Lung (tissue), 12 donors: ENCODE results near the gene TRAM2. TPM values are rescaled to one million over a fixed set of nuclear protein-coding genes. Genes with fewer than 3 reads are reported as not detected.

Source experiments
- ATAC-seq: fragments of 200-7000 bp; cut with Tn5 transposase; one replicate; pipeline ENCODE4 v1.9.1; 2020; ENCODE audit warnings: moderate number of reproducible peaks; ENCODE audit not compliant: insufficient read depth, low FRiP score
- DNase-seq, 3 donors: peaks; one replicate each; pipeline ENCODE4 v3.0.0-alpha.2; 2013 to 2017
- H3K27ac ChIP-seq, 2 donors: one replicate each; pipeline ENCODE4 v1.5.1; 2013; ENCODE audit warnings: mild to moderate bottlenecking in 2 of 2, moderate library complexity in 2 of 2, control low read depth in 1 of 2, inconsistent platforms in 1 of 2, low read depth in 1 of 2, low read length in 1 of 2
- H3K27me3 ChIP-seq, 3 donors: one replicate each; pipeline ENCODE4 v1.5.1; 2013; ENCODE audit warnings: low read length in 2 of 3; ENCODE audit not compliant: control insufficient read depth in 3 of 3, insufficient read depth in 3 of 3
- H3K36me3 ChIP-seq, 4 donors: one replicate each; pipeline ENCODE4 v1.5.1; 2013; ENCODE audit warnings: low read length in 4 of 4, mild to moderate bottlenecking in 1 of 4, moderate library complexity in 1 of 4; ENCODE audit not compliant: control insufficient read depth in 4 of 4, insufficient read depth in 4 of 4
- H3K4me1 ChIP-seq, 5 donors: one replicate each; pipeline ENCODE4 v1.5.1; 2013; ENCODE audit warnings: low read length in 5 of 5, mild to moderate bottlenecking in 2 of 5, moderate library complexity in 1 of 5; ENCODE audit not compliant: control insufficient read depth in 5 of 5, insufficient read depth in 5 of 5
- H3K4me3 ChIP-seq: one replicate; pipeline ENCODE4 v1.5.1; 2013; ENCODE audit warnings: mild to moderate bottlenecking, control low read depth, moderate library complexity
- H3K9ac ChIP-seq, 2 donors: one replicate each; pipeline ENCODE4 v1.5.1; 2013; ENCODE audit warnings: low read length in 2 of 2, control low read depth in 1 of 2; ENCODE audit not compliant: insufficient read depth in 1 of 2
- H3K9me3 ChIP-seq, 4 donors: one replicate each; pipeline ENCODE4 v1.5.1; 2013; ENCODE audit warnings: low read length in 3 of 4, mild to moderate bottlenecking in 1 of 4, moderate library complexity in 1 of 4; ENCODE audit not compliant: control insufficient read depth in 4 of 4, insufficient read depth in 3 of 4
- WGBS, 2 donors: extraction: QIAGEN DNeasy Blood & Tissue Kit; methylation state at CpG; one replicate each; pipeline ENCODE4 v1.1.7; 2013; 5-methylcytosine and 5-hydroxymethylcytosine counted together
- polyA plus RNA-seq, 2 donors: library from polyadenylated mRNA; stranded (reverse); fragments of 200-250 nt; gene quantifications; one replicate each; pipeline ENCODE4 v1.2.1, GENCODE V29; 2013
- total RNA-seq, 2 donors: library from RNA; depleted of rRNA in 1 of 2; stranded (reverse); fragments of >200 nt in 1 of 2; gene quantifications; one replicate each; pipeline ENCODE4 v1.2.1, GENCODE V29; 2014 to 2021
- TF ChIP-seq, protein P1 (sequence below): IDR thresholded peaks from 2 replicates; pipeline ENCODE4 v1.5.1; 2012; ENCODE audit warnings: mild to moderate bottlenecking; ENCODE audit errors: control extremely low read depth, extremely low read depth
- donor health status: control.
- donor health status: control.
- donor health status: Bipolar disorder and iron deficiency.
- donor health status: healthy.
- donor health status: DM: yes; HTN: yes; CAD: no.

Gene TRAM2
- total and polyA plus RNA-seq, 4 donors, result 4.4 to 33.4 (median 15.2) TPM

GRCh38 chr6:52620906-52621190, 44.0 kb upstream of the TRAM2 start:
- DNase-seq (no peak), ATAC-seq (no peak)
- Histone ChIP-seq H3K4me1 (peaks cover 0 to 24% (median 0%) of the 10 kb centered on the region in 5 donors), H3K36me3 (no peaks in the 10 kb centered on the region), H3K27me3 (no peaks in the 10 kb centered on the region), H3K27ac (no peak overlapping the region), H3K9ac (no peak overlapping the region), H3K9me3 (no peaks in the 10 kb centered on the region), H3K4me3 (no peak overlapping the region)
- TF ChIP-seq, protein P1, sequence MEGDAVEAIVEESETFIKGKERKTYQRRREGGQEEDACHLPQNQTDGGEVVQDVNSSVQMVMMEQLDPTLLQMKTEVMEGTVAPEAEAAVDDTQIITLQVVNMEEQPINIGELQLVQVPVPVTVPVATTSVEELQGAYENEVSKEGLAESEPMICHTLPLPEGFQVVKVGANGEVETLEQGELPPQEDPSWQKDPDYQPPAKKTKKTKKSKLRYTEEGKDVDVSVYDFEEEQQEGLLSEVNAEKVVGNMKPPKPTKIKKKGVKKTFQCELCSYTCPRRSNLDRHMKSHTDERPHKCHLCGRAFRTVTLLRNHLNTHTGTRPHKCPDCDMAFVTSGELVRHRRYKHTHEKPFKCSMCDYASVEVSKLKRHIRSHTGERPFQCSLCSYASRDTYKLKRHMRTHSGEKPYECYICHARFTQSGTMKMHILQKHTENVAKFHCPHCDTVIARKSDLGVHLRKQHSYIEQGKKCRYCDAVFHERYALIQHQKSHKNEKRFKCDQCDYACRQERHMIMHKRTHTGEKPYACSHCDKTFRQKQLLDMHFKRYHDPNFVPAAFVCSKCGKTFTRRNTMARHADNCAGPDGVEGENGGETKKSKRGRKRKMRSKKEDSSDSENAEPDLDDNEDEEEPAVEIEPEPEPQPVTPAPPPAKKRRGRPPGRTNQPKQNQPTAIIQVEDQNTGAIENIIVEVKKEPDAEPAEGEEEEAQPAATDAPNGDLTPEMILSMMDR, result no peak

GRCh38 chr6:52620055-52620905, 43.4 kb upstream of the TRAM2 start:
- DNase-seq (no peak), ATAC-seq (no peak)
- Histone ChIP-seq H3K9me3 (no peaks in the 10 kb centered on the region), H3K27me3 (no peaks in the 10 kb centered on the region), H3K36me3 (no peaks in the 10 kb centered on the region), H3K9ac (no peak overlapping the region), H3K27ac (no peak overlapping the region), H3K4me1 (peaks cover 0 to 24% (median 0%) of the 10 kb centered on the region in 5 donors), H3K4me3 (no peak overlapping the region)
- 74 to 90% methylated on average over 2 of the region's 2 CpGs for WGBS, 2 donors
- TF ChIP-seq, protein P1, result no peak

- 42 to 68% methylated on average over 4 of the region's 4 CpGs for WGBS, 2 donors
- TF ChIP-seq, protein P1, result no peak
- Histone ChIP-seq H3K27me3 (no peaks in the 10 kb centered on the region), H3K9ac (no peak overlapping the region), H3K27ac (no peak overlapping the region), H3K4me1 (peaks cover 0 to 28% (median 0%) of the 10 kb centered on the region in 5 donors), H3K9me3 (no peaks in the 10 kb centered on the region), H3K36me3 (no peaks in the 10 kb centered on the region), H3K4me3 (no peak overlapping the region)
- no peak for ATAC-seq
- DNase-seq, result peak in 1 of 3 donors; percentile 56
These were observed 40.2 kb upstream of the TRAM2 start for GRCh38 chr6:52617087-52617486.
